Measurements from ENCODE around the gene SARS1. TPM values are rescaled to one million over a fixed set of nuclear protein-coding genes. Genes with fewer than 3 reads are reported as not detected.
A peak's percentile ranks its signal among the peaks of the same experiment; 100 is the strongest.

The SARS1 gene
- total and polyA plus RNA-seq, 2 experiments from 2014 or later = 103 to 109 TPM

- no peaks in the 10 kb centered on the region for H3K36me3 ChIP-seq
- H3K27me3 ChIP-seq = no peaks in the 10 kb centered on the region
- H3K4me3 ChIP-seq = no peak overlapping the region
- no peaks in the 10 kb centered on the region for H3K9me3 ChIP-seq (ENCODE audit: low read depth)
- H3K27ac ChIP-seq = no peak overlapping the region
- H3K4me1 ChIP-seq (ENCODE audit: low read depth) = no peaks in the 10 kb centered on the region
- peak; percentile 97 for TF ChIP-seq CTCF (IDR thresholded peaks at IDR 0.05; ENCODE audit: low read depth, low read length)
- DNase-seq (ENCODE audit: low read depth in 1 of 2, low spot score in 1 of 2) = peak; percentile 84 to 96
These were observed 50.1 kb downstream of the SARS1 start for GRCh38 chr1:109263597-109264378.

DNA sequence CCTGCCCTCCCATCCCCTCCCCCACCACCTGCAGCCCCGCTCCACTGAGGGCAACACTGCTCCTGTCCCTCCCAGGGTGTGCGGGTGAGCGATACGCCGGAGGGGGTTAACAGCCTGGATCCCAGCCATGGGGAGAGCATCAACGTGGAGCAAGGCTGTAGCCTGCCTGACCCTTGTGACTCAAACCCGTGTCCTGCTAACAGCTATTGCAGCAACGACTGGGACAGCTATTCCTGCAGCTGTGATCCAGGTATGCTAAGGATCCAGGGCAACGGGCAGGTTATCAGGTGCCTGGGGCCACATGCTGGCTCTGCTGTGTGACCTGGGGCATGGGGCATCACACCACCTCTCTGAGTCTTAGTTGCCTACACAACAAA is 50.6 kb downstream of the SARS1 start:
- Histone ChIP-seq H3K4me1 (ENCODE audit: low read depth) (no peaks in the 10 kb centered on the region), H3K27me3 (no peaks in the 10 kb centered on the region), H3K27ac (no peak overlapping the region), H3K4me3 (no peak overlapping the region), H3K36me3 (no peaks in the 10 kb centered on the region), H3K9me3 (ENCODE audit: low read depth) (no peaks in the 10 kb centered on the region)
- TF ChIP-seq CTCF (IDR thresholded peaks at IDR 0.05; ENCODE audit: low read depth, low read length) = no peak
- DNase-seq (ENCODE audit: low read depth in 1 of 2, low spot score in 1 of 2) = no peak

DNA sequence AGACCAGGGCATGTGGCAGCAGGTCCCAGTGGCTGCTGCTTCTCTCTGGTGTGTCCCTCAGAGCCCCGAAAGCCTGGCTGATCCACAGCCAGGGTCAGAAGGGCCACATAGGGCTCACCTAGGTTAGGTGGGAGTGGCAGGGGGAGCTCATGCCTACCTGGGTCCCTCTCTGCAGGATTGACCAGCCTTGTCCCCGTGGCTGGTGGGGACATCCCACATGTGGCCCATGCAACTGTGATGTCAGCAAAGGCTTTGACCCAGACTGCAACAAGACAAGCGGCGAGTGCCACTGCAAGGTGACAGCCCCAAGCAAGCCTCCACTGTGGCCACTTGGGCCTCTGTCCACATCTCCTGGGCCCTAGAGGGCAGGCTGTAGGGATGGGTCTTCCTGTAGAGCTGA is 51.3 kb downstream of the SARS1 start:
- Histone ChIP-seq H3K27ac (no peak overlapping the region), H3K36me3 (no peaks in the 10 kb centered on the region), H3K27me3 (no peaks in the 10 kb centered on the region), H3K4me1 (ENCODE audit: low read depth) (no peaks in the 10 kb centered on the region), H3K4me3 (no peak overlapping the region), H3K9me3 (ENCODE audit: low read depth) (no peaks in the 10 kb centered on the region)
- DNase-seq (ENCODE audit: low read depth in 1 of 2, low spot score in 1 of 2) = no peak
- no peak for TF ChIP-seq CTCF (IDR thresholded peaks at IDR 0.05; ENCODE audit: low read depth, low read length)

DNA sequence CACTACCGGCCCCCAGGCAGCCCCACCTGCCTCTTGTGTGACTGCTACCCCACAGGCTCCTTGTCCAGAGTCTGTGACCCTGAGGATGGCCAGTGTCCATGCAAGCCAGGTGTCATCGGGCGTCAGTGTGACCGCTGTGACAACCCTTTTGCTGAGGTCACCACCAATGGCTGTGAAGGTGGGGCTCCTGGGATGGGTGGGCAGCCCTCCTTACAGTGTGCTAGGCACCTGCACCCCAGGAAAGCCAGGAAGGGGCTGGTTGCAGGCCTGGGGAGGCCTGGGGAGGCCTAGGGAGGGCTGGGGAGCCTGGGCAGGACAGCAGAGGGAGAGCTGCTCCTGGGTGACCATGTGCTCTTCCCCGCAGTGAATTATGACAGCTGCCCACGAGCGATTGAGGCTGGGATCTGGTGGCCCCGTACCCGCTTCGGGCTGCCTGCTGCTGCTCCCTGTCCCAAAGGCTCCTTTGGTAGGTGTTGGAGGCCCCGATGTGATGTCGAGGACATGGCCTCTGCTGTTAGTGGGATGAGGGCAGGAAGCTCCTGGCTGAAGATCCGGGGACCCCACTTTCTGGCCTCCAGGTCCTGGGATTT is 52.1 kb downstream of the SARS1 start:
- no peak for DNase-seq (ENCODE audit: low read depth in 1 of 2, low spot score in 1 of 2)
- H3K36me3 ChIP-seq = no peaks in the 10 kb centered on the region

DNA sequence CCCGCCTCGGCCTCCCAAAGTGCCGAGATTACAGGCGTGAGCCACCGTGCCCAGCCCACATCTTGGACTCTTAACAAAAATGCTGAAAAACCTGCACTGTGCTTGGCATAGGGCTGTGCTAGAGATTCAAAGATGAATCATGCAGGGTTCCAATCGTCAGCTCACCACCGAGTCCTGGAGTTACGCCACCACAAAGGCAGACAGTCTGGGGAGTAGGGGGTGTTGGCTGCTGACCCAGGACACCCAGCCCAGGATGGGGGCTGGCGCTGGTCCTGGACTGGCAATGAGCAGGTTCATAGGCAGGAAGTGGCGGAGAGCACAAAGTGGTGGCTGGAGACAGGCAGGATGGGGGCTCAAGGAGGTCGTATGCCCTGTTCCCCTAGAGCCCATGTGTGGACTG is 53.2 kb downstream of the SARS1 start:
- Histone ChIP-seq H3K4me3 (no peak overlapping the region), H3K27ac (no peak overlapping the region), H3K4me1 (ENCODE audit: low read depth) (no peaks in the 10 kb centered on the region), H3K9me3 (ENCODE audit: low read depth) (no peaks in the 10 kb centered on the region), H3K27me3 (no peaks in the 10 kb centered on the region), H3K36me3 (no peaks in the 10 kb centered on the region)
- DNase-seq (ENCODE audit: low read depth in 1 of 2, low spot score in 1 of 2) = peak in 1 of 2 donors; percentile 71
- TF ChIP-seq CTCF (IDR thresholded peaks at IDR 0.05; ENCODE audit: low read depth, low read length) = no peak

More for the DNA sequence above, 52.1 kb downstream of the SARS1 start:
- Histone ChIP-seq H3K9me3 (ENCODE audit: low read depth) (no peaks in the 10 kb centered on the region), H3K27ac (no peak overlapping the region), H3K27me3 (no peaks in the 10 kb centered on the region), H3K4me1 (ENCODE audit: low read depth) (no peaks in the 10 kb centered on the region), H3K4me3 (no peak overlapping the region)
- no peak for TF ChIP-seq CTCF (IDR thresholded peaks at IDR 0.05; ENCODE audit: low read depth, low read length)

All from cardiac muscle cell (in vitro differentiated cells and primary cell).